CD8-positive, alpha-beta memory T cell (primary cell): ENCODE measurements around the gene UTP15. TPM values are rescaled to one million over a fixed set of nuclear protein-coding genes. Genes with fewer than 3 reads are reported as not detected.

Experiments
- CTCF ChIA-PET: fragments of 350-600 bp; sonication (Branson Sonifier 250); formaldehyde crosslinking; loops from one replicate; lab custom pipeline; 2021; ENCODE audit warnings: antibody characterized with exemption; lab: Charles Lee
- POLR2A ChIA-PET: fragments of 350-600 bp; sonication (Branson Sonifier 250); formaldehyde crosslinking; loops from one replicate; lab custom pipeline; 2021; ENCODE audit warnings: antibody characterized with exemption; lab: Charles Lee
- DNase-seq, 5 donors: peaks; one replicate each; pipeline versions ENCODE4 v3.0.0 to v3.0.0-alpha.2; 2020 to 2022; ENCODE audit warnings: mixed read lengths in 1 of 5
- H3K27ac ChIP-seq: one replicate; pipeline ENCODE4 v1.7.0; 2013; ENCODE audit warnings: low read depth, mild to moderate bottlenecking, low read length, moderate library complexity
- H3K27me3 ChIP-seq: 2 replicates; pipeline ENCODE4 v1.7.0; 2013; ENCODE audit warnings: low read length, mild to moderate bottlenecking; ENCODE audit not compliant: insufficient read depth, poor library complexity, severe bottlenecking
- H3K36me3 ChIP-seq: 2 replicates; pipeline ENCODE4 v1.7.0; 2013; ENCODE audit warnings: mild to moderate bottlenecking, low read length, moderate library complexity; ENCODE audit not compliant: insufficient read depth
- H3K4me1 ChIP-seq: 2 replicates; pipeline ENCODE4 v1.7.0; 2013; ENCODE audit warnings: mild to moderate bottlenecking, low read length, moderate library complexity; ENCODE audit not compliant: insufficient read depth
- H3K4me3 ChIP-seq: 2 replicates; pipeline ENCODE4 v1.7.0; 2013; ENCODE audit warnings: mild to moderate bottlenecking, low read length
- H3K9me3 ChIP-seq: 2 replicates; pipeline ENCODE4 v1.7.0; 2013; ENCODE audit warnings: mild to moderate bottlenecking, low read length
- H3K27ac Mint-ChIP-seq, 8 donors: one replicate each; pipeline ENCODE4 v1.8.0; 2020 to 2021; ENCODE audit warnings: mixed read lengths in 8 of 8, mild to moderate bottlenecking in 6 of 8, inconsistent platforms in 3 of 8, moderate library complexity in 3 of 8
- H3K27me3 Mint-ChIP-seq, 2 donors: one replicate each; pipeline ENCODE4 v1.8.0; 2020 to 2021; ENCODE audit warnings: mixed read lengths in 2 of 2, mild to moderate bottlenecking in 1 of 2, moderate library complexity in 1 of 2
- H3K36me3 Mint-ChIP-seq, 3 donors: one replicate each; pipeline ENCODE4 v1.8.0; 2020 to 2021; ENCODE audit warnings: mixed read lengths in 3 of 3, inconsistent platforms in 1 of 3, mild to moderate bottlenecking in 1 of 3
- H3K4me1 Mint-ChIP-seq, 3 donors: one replicate each; pipeline ENCODE4 v1.8.0; 2020 to 2021; ENCODE audit warnings: mixed read lengths in 3 of 3, inconsistent platforms in 1 of 3, mild to moderate bottlenecking in 1 of 3
- H3K4me3 Mint-ChIP-seq, 7 donors: one replicate each; pipeline ENCODE4 v1.8.0; 2020 to 2021; ENCODE audit warnings: mixed read lengths in 7 of 7, mild to moderate bottlenecking in 6 of 7, moderate library complexity in 4 of 7, inconsistent platforms in 2 of 7
- H3K9me3 Mint-ChIP-seq, 5 donors: one replicate each; pipeline ENCODE4 v1.8.0; 2020 to 2022; ENCODE audit warnings: mixed read lengths in 5 of 5, mild to moderate bottlenecking in 3 of 5, moderate library complexity in 2 of 5, inconsistent platforms in 1 of 5
- polyA plus RNA-seq: library from polyadenylated mRNA; unstranded; fragments of 300-500 nt; fragmentation: Illumina TruSeq; gene quantifications from one replicate; pipeline ENCODE4 v1.2.3, GENCODE V29; 2021
- total RNA-seq, 2 experiments: library from RNA; stranded (reverse); gene quantifications; one replicate each; pipeline ENCODE4 v1.2.3, GENCODE V29; 2021

UTP15 gene
- total and polyA plus RNA-seq, 3 experiments from 2014 or later, result 8.9 to 56.5 (median 53.4) TPM

GRCh38 chr5:73531356-73531755, 34.2 kb upstream of the UTP15 start:
- no peaks in the 10 kb centered on the region for H3K9me3 ChIP-seq
- H3K27me3 ChIP-seq, result no peaks in the 10 kb centered on the region
- CTCF ChIA-PET, result no interaction called here
- no peak overlapping the region for H3K27ac Mint-ChIP-seq
- no peak overlapping the region for H3K4me3 ChIP-seq
- POLR2A ChIA-PET, result no interaction called here
- H3K4me1 Mint-ChIP-seq, result no peaks in the 10 kb centered on the region
- H3K27me3 Mint-ChIP-seq, result peaks cover 17 to 37% of the 10 kb centered on the region in 2 donors
- H3K36me3 ChIP-seq, result no peaks in the 10 kb centered on the region
- DNase-seq, result no peak
- no peak overlapping the region for H3K4me3 Mint-ChIP-seq
- no peaks in the 10 kb centered on the region for H3K9me3 Mint-ChIP-seq
- no peaks in the 10 kb centered on the region for H3K36me3 Mint-ChIP-seq
- no peak overlapping the region for H3K27ac ChIP-seq
- H3K4me1 ChIP-seq, result no peaks in the 10 kb centered on the region

DNA sequence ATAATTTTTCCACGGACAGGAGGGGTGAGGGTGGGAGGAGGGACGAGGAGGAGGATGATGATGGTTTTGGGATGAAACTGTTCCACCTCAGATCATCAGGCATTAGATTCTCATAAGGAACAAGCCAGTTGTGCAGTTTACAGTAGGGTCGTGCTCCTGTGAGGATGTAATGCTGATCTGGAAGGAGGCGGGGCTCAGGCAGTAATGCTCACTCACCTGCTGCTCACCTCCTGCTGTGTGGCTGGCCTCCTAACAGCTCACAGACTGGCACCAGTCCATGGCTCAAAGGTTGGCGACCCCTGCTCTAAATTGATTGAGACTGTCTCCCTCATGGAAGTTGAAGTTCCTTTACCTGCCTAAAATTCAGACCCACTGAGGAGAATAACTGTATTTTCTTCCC, 33.3 kb upstream of the UTP15 start:
- H3K27me3 ChIP-seq, result no peaks in the 10 kb centered on the region
- peaks cover 17 to 41% of the 10 kb centered on the region in 2 donors for H3K27me3 Mint-ChIP-seq
- no peaks in the 10 kb centered on the region for H3K36me3 Mint-ChIP-seq
- H3K4me3 Mint-ChIP-seq, result no peak overlapping the region
- H3K27ac ChIP-seq, result no peak overlapping the region
- no peak overlapping the region for H3K4me3 ChIP-seq
- CTCF ChIA-PET, result no interaction called here
- no peaks in the 10 kb centered on the region for H3K4me1 ChIP-seq
- no peaks in the 10 kb centered on the region for H3K4me1 Mint-ChIP-seq
- POLR2A ChIA-PET, result no interaction called here
- H3K36me3 ChIP-seq, result no peaks in the 10 kb centered on the region
- no peaks in the 10 kb centered on the region for H3K9me3 ChIP-seq
- no peak for DNase-seq
- H3K27ac Mint-ChIP-seq, result no peak overlapping the region
- H3K9me3 Mint-ChIP-seq, result no peaks in the 10 kb centered on the region

- DNase-seq, result no peak
These were observed 31.4 kb upstream of the UTP15 start for GRCh38 chr5:73534011-73534644.

DNA sequence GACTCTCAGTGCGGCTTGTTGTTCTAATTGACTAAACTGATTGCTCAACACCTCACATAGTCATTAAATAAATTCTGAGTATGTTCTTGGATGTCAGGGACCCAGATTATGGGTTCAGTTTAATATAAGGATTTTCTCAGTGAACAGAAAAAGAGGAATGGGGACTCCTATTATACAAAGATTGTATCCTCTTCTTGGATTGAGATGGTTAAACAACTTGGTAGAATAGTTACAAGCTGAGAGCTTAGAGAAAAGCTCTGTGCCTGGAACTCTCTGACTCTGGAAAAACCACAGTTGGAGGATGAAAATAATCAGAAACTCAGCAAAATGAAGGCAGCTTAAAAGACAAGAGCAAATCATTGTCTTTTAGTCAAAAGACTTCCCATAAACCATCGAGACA, 30.6 kb upstream of the UTP15 start:
- no peaks in the 10 kb centered on the region for H3K9me3 Mint-ChIP-seq
- no peaks in the 10 kb centered on the region for H3K36me3 Mint-ChIP-seq
- H3K4me3 Mint-ChIP-seq, result no peak overlapping the region
- H3K27ac Mint-ChIP-seq, result no peak overlapping the region
- Histone ChIP-seq H3K27ac (no peak overlapping the region), H3K4me3 (no peak overlapping the region), H3K4me1 (no peaks in the 10 kb centered on the region), H3K9me3 (no peaks in the 10 kb centered on the region), H3K27me3 (no peaks in the 10 kb centered on the region), H3K36me3 (no peaks in the 10 kb centered on the region)
- ChIA-PET CTCF (interaction anchor here (0.9 to 3.6 kb wide), 3 partner anchors 16 to 452 kb away, joined by 3 to 72 read pairs (median 4); no protein-coding TSS in a partner anchor), POLR2A (interaction anchor here (0.5 kb wide), 1 partner anchor 11 kb away, joined by 3 read pairs; no protein-coding TSS in a partner anchor)
- DNase-seq, result no peak
- H3K4me1 Mint-ChIP-seq, result no peaks in the 10 kb centered on the region
- peaks cover 15 to 47% of the 10 kb centered on the region in 2 donors for H3K27me3 Mint-ChIP-seq

More at GRCh38 chr5:73534011-73534644, 31.4 kb upstream of the UTP15 start:
- H3K27me3 ChIP-seq, result no peaks in the 10 kb centered on the region
- H3K9me3 Mint-ChIP-seq, result no peaks in the 10 kb centered on the region
- no peaks in the 10 kb centered on the region for H3K36me3 ChIP-seq
- POLR2A ChIA-PET, result no interaction called here
- no peak overlapping the region for H3K4me3 Mint-ChIP-seq
- no peaks in the 10 kb centered on the region for H3K4me1 ChIP-seq
- no peaks in the 10 kb centered on the region for H3K4me1 Mint-ChIP-seq
- H3K27ac ChIP-seq, result no peak overlapping the region
- H3K9me3 ChIP-seq, result no peaks in the 10 kb centered on the region
- H3K36me3 Mint-ChIP-seq, result no peaks in the 10 kb centered on the region
- H3K27me3 Mint-ChIP-seq, result peaks cover 17 to 41% of the 10 kb centered on the region in 2 donors
- CTCF ChIA-PET, result no interaction called here
- no peak overlapping the region for H3K27ac Mint-ChIP-seq
- no peak overlapping the region for H3K4me3 ChIP-seq

DNA sequence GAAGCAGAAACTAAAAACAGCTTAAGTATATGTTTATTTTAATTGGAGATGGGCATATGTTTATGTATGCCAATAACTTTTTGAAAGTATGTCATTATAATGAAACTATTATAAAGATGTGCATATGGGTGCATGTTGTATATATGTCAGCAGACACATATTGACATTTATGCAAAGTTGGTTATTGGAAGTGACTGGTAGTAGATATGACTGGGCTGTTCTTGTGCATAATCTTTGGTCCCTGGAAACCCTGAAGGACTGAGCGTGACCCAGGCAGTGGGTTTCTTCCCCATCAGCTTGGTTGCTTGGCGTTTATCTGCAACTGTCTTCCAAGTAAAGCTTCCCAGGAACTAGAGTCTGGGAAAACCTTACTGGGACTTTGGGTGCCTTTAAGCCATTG, 25.8 kb upstream of the UTP15 start:
- Mint-ChIP-seq H3K27ac (no peak overlapping the region), H3K4me3 (no peak overlapping the region), H3K27me3 (peaks cover 25 to 46% of the 10 kb centered on the region in 2 donors), H3K36me3 (no peaks in the 10 kb centered on the region), H3K9me3 (no peaks in the 10 kb centered on the region), H3K4me1 (no peaks in the 10 kb centered on the region)
- Histone ChIP-seq H3K4me3 (no peak overlapping the region), H3K36me3 (no peaks in the 10 kb centered on the region), H3K27ac (no peak overlapping the region), H3K9me3 (no peaks in the 10 kb centered on the region), H3K27me3 (peaks cover 4% of the 10 kb centered on the region), H3K4me1 (no peaks in the 10 kb centered on the region)
- CTCF ChIA-PET, result no interaction called here
- POLR2A ChIA-PET, result no interaction called here
- no peak for DNase-seq

DNA sequence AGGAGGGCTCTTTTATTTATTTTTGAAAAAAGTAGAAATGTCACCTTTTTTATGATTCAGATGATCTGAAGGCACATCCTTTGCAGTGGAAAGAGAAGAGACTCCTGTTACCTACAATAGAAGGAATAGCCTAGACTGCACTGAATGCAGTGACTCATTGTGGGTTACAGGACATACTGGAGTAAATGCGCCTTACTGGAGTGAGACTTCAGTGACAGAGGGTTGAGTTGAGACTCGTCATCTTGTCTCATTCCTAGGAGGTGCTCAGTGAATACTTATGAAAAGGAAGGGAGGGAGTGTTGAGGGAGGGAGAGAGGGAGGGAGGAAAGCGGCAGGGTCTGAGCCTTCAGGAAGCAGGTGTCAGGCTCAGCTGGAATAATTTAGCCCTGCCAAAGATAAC, 25.4 kb upstream of the UTP15 start:
- H3K27ac ChIP-seq, result no peak overlapping the region
- Mint-ChIP-seq H3K4me3 (no peak overlapping the region), H3K36me3 (no peaks in the 10 kb centered on the region), H3K4me1 (no peaks in the 10 kb centered on the region), H3K27me3 (peaks cover 28 to 45% of the 10 kb centered on the region in 2 donors), H3K9me3 (no peaks in the 10 kb centered on the region), H3K27ac (no peak overlapping the region)
- peaks cover 4% of the 10 kb centered on the region for H3K27me3 ChIP-seq
- no peak overlapping the region for H3K4me3 ChIP-seq
- DNase-seq, result no peak
- no peaks in the 10 kb centered on the region for H3K9me3 ChIP-seq
- CTCF ChIA-PET, result no interaction called here
- no peaks in the 10 kb centered on the region for H3K36me3 ChIP-seq
- POLR2A ChIA-PET, result no interaction called here
- H3K4me1 ChIP-seq, result no peaks in the 10 kb centered on the region

DNA sequence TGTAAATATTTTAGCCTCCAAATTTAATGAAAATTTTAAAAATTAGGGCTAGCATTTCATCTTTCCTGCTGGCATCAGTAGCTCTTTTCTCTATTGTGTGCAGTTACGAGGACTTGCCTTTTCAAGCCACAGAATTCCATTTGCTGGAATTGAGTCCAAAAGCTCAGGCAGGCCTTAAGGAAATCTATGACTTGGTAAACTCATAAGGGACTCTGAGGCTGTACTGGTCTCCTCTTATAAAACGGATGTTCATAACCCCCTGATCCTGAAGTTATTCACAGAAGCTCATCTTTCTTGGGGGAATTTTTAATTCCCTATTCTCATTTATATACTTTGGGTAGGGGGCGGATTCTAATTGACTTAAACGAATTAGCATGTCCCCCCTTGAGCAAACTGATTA, 23.5 kb upstream of the UTP15 start:
- H3K9me3 Mint-ChIP-seq, result no peaks in the 10 kb centered on the region
- no peak overlapping the region for H3K27ac Mint-ChIP-seq
- Histone ChIP-seq H3K4me1 (no peaks in the 10 kb centered on the region), H3K27me3 (peaks cover 4% of the 10 kb centered on the region), H3K36me3 (no peaks in the 10 kb centered on the region), H3K9me3 (no peaks in the 10 kb centered on the region), H3K27ac (no peak overlapping the region), H3K4me3 (no peak overlapping the region)
- H3K4me1 Mint-ChIP-seq, result no peaks in the 10 kb centered on the region
- DNase-seq, result no peak
- H3K36me3 Mint-ChIP-seq, result no peaks in the 10 kb centered on the region
- H3K4me3 Mint-ChIP-seq, result no peak overlapping the region
- ChIA-PET CTCF (interaction anchor here (1.1 kb wide), 1 partner anchor 23 kb away, joined by 3 read pairs; the partner anchor contains the start of genes ANKRA2 and UTP15), POLR2A (no interaction called here)
- H3K27me3 Mint-ChIP-seq, result peaks cover 29 to 42% of the 10 kb centered on the region in 2 donors

DNA sequence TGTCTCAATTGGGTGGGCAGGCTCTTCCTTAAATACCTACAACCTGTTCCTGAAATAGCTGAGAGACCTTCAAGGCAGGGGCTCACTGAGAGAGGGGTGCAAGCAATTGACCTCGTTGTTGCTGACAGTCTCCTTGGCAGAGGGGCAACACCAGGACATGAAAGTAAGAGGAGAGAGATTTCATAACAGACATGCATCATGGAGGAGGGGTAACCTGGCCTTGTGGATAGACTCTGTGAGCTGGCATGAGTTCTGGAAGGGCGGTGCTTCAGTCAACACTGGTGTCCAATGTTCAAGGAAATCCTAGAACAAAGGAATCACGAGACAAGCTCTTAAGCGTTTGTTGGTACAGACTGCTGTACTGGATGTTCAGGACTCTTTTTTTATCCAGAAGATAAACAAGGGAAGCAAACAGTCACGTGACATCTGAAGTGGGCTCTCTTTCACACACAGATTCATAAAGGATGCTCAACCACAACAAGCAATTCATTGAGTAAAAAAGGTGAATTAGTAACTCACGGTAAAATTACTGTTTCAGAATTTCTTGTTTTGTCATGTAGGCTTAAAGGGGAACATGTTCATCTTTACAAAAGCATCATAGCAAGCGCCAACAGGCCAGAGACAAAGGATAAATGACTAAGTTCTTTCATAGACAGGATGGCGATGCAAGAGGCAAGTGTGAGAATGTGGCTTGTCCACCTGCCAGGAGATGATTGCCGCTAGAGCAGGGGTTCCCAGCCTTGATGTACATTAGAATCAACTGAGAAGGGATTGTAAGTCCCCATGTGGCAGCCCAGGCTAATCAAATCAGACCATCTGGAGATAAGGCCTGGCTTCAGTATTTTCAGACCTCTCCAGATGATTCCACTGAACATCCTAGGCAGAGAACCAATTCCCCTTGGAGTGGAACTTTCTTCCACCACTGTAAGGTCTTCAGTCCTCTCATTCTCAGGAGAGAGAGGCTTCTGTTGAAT, 20.8 kb upstream of the UTP15 start:
- H3K9me3 ChIP-seq, result no peaks in the 10 kb centered on the region
- no peak overlapping the region for H3K4me3 ChIP-seq
- ChIA-PET CTCF (interaction anchor here (0.7 kb wide), 1 partner anchor 22 kb away, joined by 3 read pairs; no protein-coding TSS in a partner anchor), POLR2A (no interaction called here)
- H3K4me3 Mint-ChIP-seq, result no peak overlapping the region
- H3K36me3 ChIP-seq, result no peaks in the 10 kb centered on the region
- no peaks in the 10 kb centered on the region for H3K36me3 Mint-ChIP-seq
- H3K9me3 Mint-ChIP-seq, result no peaks in the 10 kb centered on the region
- no peaks in the 10 kb centered on the region for H3K4me1 ChIP-seq
- H3K27ac Mint-ChIP-seq, result no peak overlapping the region
- H3K27ac ChIP-seq, result no peak overlapping the region
- H3K27me3 Mint-ChIP-seq, result peaks cover 28 to 38% of the 10 kb centered on the region in 2 donors
- peaks cover 4% of the 10 kb centered on the region for H3K27me3 ChIP-seq
- no peaks in the 10 kb centered on the region for H3K4me1 Mint-ChIP-seq
- no peak for DNase-seq
